ENCODE results near the gene CAPZA1. TPM values are rescaled to one million over a fixed set of nuclear protein-coding genes. Genes with fewer than 3 reads are reported as not detected.

Gene CAPZA1
- total RNA-seq, 1 experiment from 2014 or later, result 108 TPM

GRCh38 chr1:112699425-112700144 is 80.0 kb downstream of the CAPZA1 start:
- no peaks in the 10 kb centered on the region for H3K9me3 Mint-ChIP-seq
- Histone ChIP-seq H3K9ac (ENCODE audit: extremely low read depth, insufficient read length, low read length) (no peak overlapping the region), H4K8ac (replicated peaks; ENCODE audit: insufficient read length, low read depth, low read length) (no peak overlapping the region), H2AFZ (ENCODE audit: low read length) (no peak overlapping the region), H3T11ph (ENCODE audit: low read length) (no peak overlapping the region), H2BK12ac (ENCODE audit: insufficient read length, low read depth, low read length) (no peak overlapping the region), H3K27me3 (ENCODE audit: insufficient read depth, low read length) (peaks cover 7% of the 10 kb centered on the region; the same call in 1 of the 2 replicates), H2AK5ac (ENCODE audit: insufficient read length, low read length) (no peak overlapping the region), H3K79me2 (ENCODE audit: insufficient read depth, low read length) (no peaks in the 10 kb centered on the region), H2BK15ac (ENCODE audit: low read depth, low read length) (no peak overlapping the region), H3K18ac (ENCODE audit: insufficient read length, low read depth, low read length) (no peak overlapping the region), H2BK20ac (ENCODE audit: low read depth, low read length, poor library complexity, severe bottlenecking) (no peak overlapping the region), H3K9me3 (ENCODE audit: control insufficient read depth, low read depth, low read length) (no peaks in the 10 kb centered on the region), H3K4me2 (ENCODE audit: insufficient read depth, insufficient read length, low read length) (no peak overlapping the region), H4K5ac (ENCODE audit: insufficient read length, low read depth, low read length) (no peak overlapping the region), H3K79me1 (ENCODE audit: insufficient read depth, low read depth, low read length, poor library complexity, severe bottlenecking) (no peaks in the 10 kb centered on the region), H3K4ac (ENCODE audit: low read depth, low read length) (no peak overlapping the region), H4K20me1 (ENCODE audit: control insufficient read depth, insufficient read depth, insufficient read length) (peaks cover 4% of the 10 kb centered on the region), H3K23me2 (ENCODE audit: insufficient read length, low read depth, low read length, poor library complexity, severe bottlenecking) (peaks cover under 1% of the 10 kb centered on the region), H3K23ac (ENCODE audit: insufficient read length, low read depth, low read length) (no peak overlapping the region), H3K27ac (ENCODE audit: insufficient read length, low read depth, low read length) (no peak overlapping the region), H4K91ac (ENCODE audit: insufficient read length, low read depth, low read length) (no peak overlapping the region), H2BK5ac (ENCODE audit: insufficient read length, low read length) (no peak overlapping the region), H3K4me1 (ENCODE audit: insufficient read depth, low read length) (peaks cover 4% of the 10 kb centered on the region; the same call in 1 of the 2 replicates), H3K14ac (ENCODE audit: insufficient read depth, low read length) (no peak overlapping the region; the same call in 1 of the 2 replicates), H2BK120ac (ENCODE audit: low read depth, low read length, poor library complexity, severe bottlenecking) (no peak overlapping the region), H3K56ac (ENCODE audit: insufficient read length, low read depth, low read length) (no peak overlapping the region)
- no CpG with 5 or more reads among the region's 13 CpGs for WGBS (ENCODE audit: extremely low coverage, insufficient read length, low lambda C conversion rate)
- no peak for DNase-seq
- H3K4me3 Mint-ChIP-seq, result peak overlapping the region in 1 of 2 experiments; percentile 1; a peak in 1 of 5 replicates
- H3K36me3 Mint-ChIP-seq (ENCODE audit: insufficient read depth in 1 of 3, low read depth in 3 of 3), result peaks cover 27 to 79% (median 69%) of the 10 kb centered on the region in 3 experiments; a peak in 6 of 7 replicates
- H3K27ac Mint-ChIP-seq, result no peak overlapping the region
- H3K4me1 Mint-ChIP-seq, result peaks cover 60 to 70% of the 10 kb centered on the region in 2 experiments
- peaks cover 42% of the 10 kb centered on the region for H3K27me3 Mint-ChIP-seq (ENCODE audit: low read depth)
- TF ChIP-seq, protein P1, sequence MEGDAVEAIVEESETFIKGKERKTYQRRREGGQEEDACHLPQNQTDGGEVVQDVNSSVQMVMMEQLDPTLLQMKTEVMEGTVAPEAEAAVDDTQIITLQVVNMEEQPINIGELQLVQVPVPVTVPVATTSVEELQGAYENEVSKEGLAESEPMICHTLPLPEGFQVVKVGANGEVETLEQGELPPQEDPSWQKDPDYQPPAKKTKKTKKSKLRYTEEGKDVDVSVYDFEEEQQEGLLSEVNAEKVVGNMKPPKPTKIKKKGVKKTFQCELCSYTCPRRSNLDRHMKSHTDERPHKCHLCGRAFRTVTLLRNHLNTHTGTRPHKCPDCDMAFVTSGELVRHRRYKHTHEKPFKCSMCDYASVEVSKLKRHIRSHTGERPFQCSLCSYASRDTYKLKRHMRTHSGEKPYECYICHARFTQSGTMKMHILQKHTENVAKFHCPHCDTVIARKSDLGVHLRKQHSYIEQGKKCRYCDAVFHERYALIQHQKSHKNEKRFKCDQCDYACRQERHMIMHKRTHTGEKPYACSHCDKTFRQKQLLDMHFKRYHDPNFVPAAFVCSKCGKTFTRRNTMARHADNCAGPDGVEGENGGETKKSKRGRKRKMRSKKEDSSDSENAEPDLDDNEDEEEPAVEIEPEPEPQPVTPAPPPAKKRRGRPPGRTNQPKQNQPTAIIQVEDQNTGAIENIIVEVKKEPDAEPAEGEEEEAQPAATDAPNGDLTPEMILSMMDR (conservative IDR thresholded peaks at IDR 0.05), result no peak

Data from H9 (cell line).